Mammary epithelial cell (primary cell): ENCODE measurements around the gene CITED4.

Source experiments
- EZH2 ChIP-seq: IDR thresholded peaks from 2 replicates; pipeline ENCODE4 v1.6.1; 2012; ENCODE audit warnings: low read length, inconsistent platforms, borderline replicate concordance
- TF ChIP-seq, protein P1 (sequence below), 2 donors: IDR thresholded peaks in 1 of 2; conservative IDR thresholded peaks in 1 of 2; 2 replicates each; pipeline ENCODE4 v1.5.1; 2011 to 2012; ENCODE audit warnings: inconsistent platforms in 2 of 2, low read length in 2 of 2, mild to moderate bottlenecking in 2 of 2, control low read depth in 1 of 2, low read depth in 1 of 2; ENCODE audit not compliant: insufficient read depth in 1 of 2; ENCODE audit errors: extremely low read depth in 1 of 2

DNA sequence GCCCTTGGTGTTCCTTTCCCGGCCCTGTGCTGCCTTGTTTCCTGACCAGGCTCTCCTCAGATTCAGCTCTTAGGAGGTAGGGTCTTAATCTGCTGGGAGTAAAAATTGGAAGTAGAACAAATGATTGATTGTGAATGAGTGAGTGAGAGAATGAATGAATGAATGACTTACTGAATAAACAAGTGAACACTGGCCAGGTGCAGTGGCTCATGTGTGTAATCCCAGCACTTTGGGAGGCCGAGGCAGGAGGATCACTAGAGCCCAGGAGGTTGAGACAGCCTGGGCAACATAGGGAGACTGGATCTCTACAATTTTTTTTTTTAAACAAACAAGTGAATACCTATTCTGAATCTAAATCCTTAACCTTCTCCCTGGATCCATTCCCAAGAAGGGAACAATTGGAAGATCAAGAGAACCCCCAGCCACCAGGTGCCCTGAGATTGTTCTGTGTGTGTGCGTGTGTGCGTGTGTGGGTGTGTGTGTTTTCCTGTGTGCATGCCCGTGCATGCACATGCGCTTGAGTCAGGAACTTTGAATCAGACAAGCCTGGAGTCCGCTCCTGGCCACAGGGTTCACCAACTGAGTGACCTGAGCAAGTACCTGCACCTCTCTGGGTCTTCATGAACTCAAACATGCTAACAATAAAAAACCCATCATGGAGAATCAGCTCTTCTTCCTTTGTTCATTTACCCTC is 24.3 kb upstream of the CITED4 start:
- TF ChIP-seq EZH2 = no peak
- TF ChIP-seq, protein P1, sequence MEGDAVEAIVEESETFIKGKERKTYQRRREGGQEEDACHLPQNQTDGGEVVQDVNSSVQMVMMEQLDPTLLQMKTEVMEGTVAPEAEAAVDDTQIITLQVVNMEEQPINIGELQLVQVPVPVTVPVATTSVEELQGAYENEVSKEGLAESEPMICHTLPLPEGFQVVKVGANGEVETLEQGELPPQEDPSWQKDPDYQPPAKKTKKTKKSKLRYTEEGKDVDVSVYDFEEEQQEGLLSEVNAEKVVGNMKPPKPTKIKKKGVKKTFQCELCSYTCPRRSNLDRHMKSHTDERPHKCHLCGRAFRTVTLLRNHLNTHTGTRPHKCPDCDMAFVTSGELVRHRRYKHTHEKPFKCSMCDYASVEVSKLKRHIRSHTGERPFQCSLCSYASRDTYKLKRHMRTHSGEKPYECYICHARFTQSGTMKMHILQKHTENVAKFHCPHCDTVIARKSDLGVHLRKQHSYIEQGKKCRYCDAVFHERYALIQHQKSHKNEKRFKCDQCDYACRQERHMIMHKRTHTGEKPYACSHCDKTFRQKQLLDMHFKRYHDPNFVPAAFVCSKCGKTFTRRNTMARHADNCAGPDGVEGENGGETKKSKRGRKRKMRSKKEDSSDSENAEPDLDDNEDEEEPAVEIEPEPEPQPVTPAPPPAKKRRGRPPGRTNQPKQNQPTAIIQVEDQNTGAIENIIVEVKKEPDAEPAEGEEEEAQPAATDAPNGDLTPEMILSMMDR (conservative IDR thresholded peaks at IDR 0.05 in 1 of 2, IDR thresholded peaks at IDR 0.05 in 1 of 2; ENCODE audit: extremely low read depth in 1 of 2, insufficient read depth in 1 of 2, low read depth in 1 of 2, low read length in 2 of 2) = no peak
